Endothelial cell of umbilical vein (primary cell): ENCODE data around the gene PAXX. TPM values are rescaled to one million over a fixed set of nuclear protein-coding genes. Genes with fewer than 3 reads are reported as not detected.

Source experiments
- BruUV-seq: library from RNA; stranded (reverse); fragments of 400-500 nt; replicated peaks from 2 replicates; lab custom pipeline; 2021; lab: Mats Ljungman, UMichigan
- CTCF ChIA-PET: fragments of 300-600, 350-600 bp; sonication (Branson Sonifier 250); formaldehyde crosslinking; loops from one replicate; lab custom pipeline; 2021; ENCODE audit warnings: antibody characterized with exemption, inconsistent platforms; lab: Charles Lee
- POLR2A ChIA-PET: fragments of 300-600, 350-600 bp; sonication (Branson Sonifier 250); formaldehyde crosslinking; loops from one replicate; lab custom pipeline; 2021; ENCODE audit warnings: antibody characterized with exemption, inconsistent platforms; lab: Charles Lee
- DNase-seq: peaks from one replicate; pipeline ENCODE4 v3.0.0-alpha.2; 2011; ENCODE audit warnings: low read depth, low spot score
- FAIRE-seq: peaks from 2 replicates; lab custom pipeline; 2011; peaks lifted over from hg19 to GRCh38; lab: Jason Lieb, UNC
- H2AFZ ChIP-seq: 2 replicates; pipeline ENCODE4 v1.6.0; 2012; ENCODE audit warnings: low read depth, low read length, control low read depth, inconsistent platforms
- H3K27ac ChIP-seq: 2 replicates; pipeline ENCODE4 v1.5.1; 2011; ENCODE audit warnings: low read depth, mild to moderate bottlenecking, control low read depth, low read length, moderate library complexity; ENCODE audit not compliant: insufficient read depth
- H3K27me3 ChIP-seq, 2 experiments: 2 replicates each; pipeline versions ENCODE4 v1.6.0 to v1.6.1; 2011; ENCODE audit warnings: low read length in 2 of 2, mixed read lengths in 1 of 2; ENCODE audit not compliant: control insufficient read depth in 2 of 2, insufficient read depth in 2 of 2
- H3K36me3 ChIP-seq, 2 experiments: 2 replicates in 1 of 2; 3 replicates in 1 of 2; pipeline ENCODE4 v1.5.1; 2011; ENCODE audit warnings: low read length in 2 of 2, mild to moderate bottlenecking in 1 of 2, moderate library complexity in 1 of 2; ENCODE audit not compliant: control insufficient read depth in 2 of 2, insufficient read depth in 2 of 2; ENCODE audit errors: extremely low read depth in 1 of 2
- H3K4me1 ChIP-seq: 3 replicates; pipeline ENCODE4 v1.5.1; 2011; ENCODE audit warnings: mild to moderate bottlenecking, low read length; ENCODE audit not compliant: control insufficient read depth, insufficient read depth; ENCODE audit errors: extremely low read depth
- H3K4me2 ChIP-seq: 2 replicates; pipeline ENCODE4 v1.6.1; 2011; ENCODE audit warnings: low read length, control low read depth, mixed read lengths; ENCODE audit not compliant: insufficient read depth
- H3K4me3 ChIP-seq, 3 experiments: fragments of 200-600 bp in 1 of 3; sonication (generic), shearing (Covaris generic) in 1 of 3; replicated peaks in 1 of 3; 2 replicates each; pipeline ENCODE4 v1.5.1; 2011 to 2016; ENCODE audit warnings: control low read depth in 3 of 3, low read length in 3 of 3, mild to moderate bottlenecking in 2 of 3, inconsistent platforms in 1 of 3, low read depth in 1 of 3, moderate library complexity in 1 of 3; ENCODE audit not compliant: insufficient read depth in 1 of 3
- H3K79me2 ChIP-seq: 2 replicates; pipeline ENCODE4 v1.6.0; 2012; ENCODE audit warnings: low read length, inconsistent platforms; ENCODE audit not compliant: control insufficient read depth, insufficient read depth
- H3K9ac ChIP-seq: replicated peaks from 2 replicates; pipeline ENCODE3; 2011; ENCODE audit warnings: low read length, control low read depth; ENCODE audit not compliant: insufficient read depth; ENCODE audit errors: extremely low read depth
- H3K9me1 ChIP-seq: replicated peaks from 3 replicates; pipeline ENCODE4 v1.6.0; 2011; ENCODE audit warnings: mild to moderate bottlenecking, low read length; ENCODE audit not compliant: control insufficient read depth, insufficient read depth; ENCODE audit errors: extremely low read depth
- H3K9me3 ChIP-seq: replicated peaks from 2 replicates; pipeline ENCODE4 v1.5.1; 2012; ENCODE audit warnings: low read length, inconsistent platforms; ENCODE audit not compliant: control insufficient read depth, insufficient read depth
- H4K20me1 ChIP-seq: replicated peaks from 2 replicates; pipeline ENCODE3; 2011; ENCODE audit warnings: mild to moderate bottlenecking, low read length; ENCODE audit not compliant: control insufficient read depth, insufficient read depth; ENCODE audit errors: extremely low read depth
- EZH2 ChIP-seq: IDR thresholded peaks from 2 replicates; pipeline ENCODE4 v1.6.1; 2012; ENCODE audit warnings: borderline replicate concordance, low read depth, mild to moderate bottlenecking, moderate library complexity, low read length, inconsistent platforms; ENCODE audit not compliant: severe bottlenecking
- JUN ChIP-seq: IDR thresholded peaks from 2 replicates; pipeline ENCODE4 v1.6.1; 2011; ENCODE audit warnings: borderline replicate concordance, low read depth; ENCODE audit not compliant: insufficient read length, insufficient read depth
- POLR2A ChIP-seq: IDR thresholded peaks from 2 replicates; pipeline ENCODE4 v1.6.1; 2012; ENCODE audit warnings: low read depth, mild to moderate bottlenecking, control low read depth, low read length
- dilution Hi-C: fragments of 300-500 bp; cut with MboI; formaldehyde crosslinking; loops from one replicate; pipeline ENCODE4 v1.15.0; 2019; ENCODE audit warnings: low sequenced_read_pairs; ENCODE audit not compliant: extremely low pct_ligation_motif_present
- intact Hi-C: fragments of 100-400 bp; cut with micrococcal nuclease; formaldehyde crosslinking; loops from one replicate; pipeline ENCODE4 v1.10.0; 2022
- polyA plus RNA-seq, 4 experiments: library from polyadenylated mRNA; depleted of rRNA in 3 of 4; stranded (reverse) in 3 of 4; unstranded in 1 of 4; fragments of >200 nt; gene quantifications; 2 replicates each; pipeline versions ENCODE4 v1.2.1 to v1.2.3, GENCODE V29; 2011 to 2012; ENCODE audit warnings: missing spikeins in 1 of 4
- total RNA-seq: library from RNA; stranded (reverse); gene quantifications from 2 replicates; pipeline ENCODE4 v1.2.3, GENCODE V29; 2021
- TF ChIP-seq, protein P1 (sequence below), 2 donors: IDR thresholded peaks; 1 replicate in 1 of 2; 2 replicates in 1 of 2; pipeline ENCODE4 v1.5.1; 2011; ENCODE audit warnings: low read length in 2 of 2, mild to moderate bottlenecking in 2 of 2, moderate library complexity in 2 of 2, control low read depth in 1 of 2, inconsistent platforms in 1 of 2, low read depth in 1 of 2; ENCODE audit not compliant: insufficient read depth in 1 of 2; ENCODE audit errors: extremely low read depth in 1 of 2
- TF ChIP-seq, protein P2 (sequence below): IDR thresholded peaks from 2 replicates; pipeline ENCODE4 v1.6.1; 2011; ENCODE audit not compliant: insufficient read depth, insufficient read length

PAXX gene
- total and polyA plus RNA-seq, 2 donors (not counting 3 experiments of a cell fraction or from before 2014, with no cell fraction given): 34.0 to 35.0 TPM

DNA sequence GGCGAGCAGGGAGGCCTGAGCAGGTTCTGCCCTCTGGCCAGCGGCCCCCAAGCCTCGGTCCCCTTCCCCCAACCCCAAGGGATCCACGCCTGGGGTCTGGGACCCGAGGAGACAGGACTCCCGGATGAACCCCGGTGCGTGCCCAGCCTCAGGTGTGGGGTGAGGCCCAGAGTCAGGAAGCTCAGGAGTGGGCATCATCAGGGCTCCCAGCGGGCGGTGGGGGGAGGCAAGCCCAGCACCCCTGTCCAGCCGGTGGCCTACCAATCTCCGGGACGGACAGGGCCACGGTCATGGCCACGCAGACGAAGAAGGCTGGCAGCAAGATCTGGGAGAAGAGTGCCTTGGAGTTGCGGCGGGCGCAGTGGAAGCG lies 21.3 kb downstream of the PAXX start:
- no peak overlapping the region for H3K4me3 ChIP-seq
- H2AFZ ChIP-seq: no peak overlapping the region
- H3K9ac ChIP-seq: no peak overlapping the region
- ChIA-PET CTCF (interaction anchor here (1.2 kb wide), 1 partner anchor 16 kb away, joined by 3 read pairs; no protein-coding TSS in a partner anchor), POLR2A (no interaction called here)
- H3K9me1 ChIP-seq: no peaks in the 10 kb centered on the region
- no TSS peak for BruUV-seq
- TF ChIP-seq JUN: no peak
- H3K4me2 ChIP-seq: no peak overlapping the region
- no peak for FAIRE-seq
- no peak for DNase-seq
- H3K79me2 ChIP-seq: no peaks in the 10 kb centered on the region
- H4K20me1 ChIP-seq: no peaks in the 10 kb centered on the region
- H3K9me3 ChIP-seq: no peaks in the 10 kb centered on the region
- dilution Hi-C loops (no loop called here), intact Hi-C loops (no loop called here)
- H3K4me1 ChIP-seq: no peaks in the 10 kb centered on the region
- H3K27ac ChIP-seq: no peak overlapping the region
- no peaks in the 10 kb centered on the region for H3K27me3 ChIP-seq
- H3K36me3 ChIP-seq: no peaks in the 10 kb centered on the region

DNA sequence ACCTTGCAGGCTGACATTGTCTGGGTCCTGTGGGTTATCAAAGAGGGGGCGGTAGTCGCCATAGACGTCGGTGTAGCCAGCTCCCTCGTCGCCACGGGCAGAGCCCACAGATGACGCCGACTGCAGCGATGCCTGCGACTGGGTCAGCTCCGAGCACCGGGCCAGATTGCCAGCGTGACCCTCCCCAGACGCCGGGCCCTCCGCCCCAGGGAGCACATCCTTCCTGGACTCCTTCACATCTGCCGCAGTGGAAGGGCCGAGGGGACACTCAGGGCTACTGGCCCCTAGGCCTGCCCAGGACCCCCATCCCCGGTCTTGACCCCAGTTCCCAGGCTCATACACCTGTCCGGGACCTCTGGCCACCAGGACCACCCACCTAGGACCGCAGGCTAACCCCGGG lies 21.9 kb downstream of the PAXX start:
- FAIRE-seq (no peak), DNase-seq (no peak)
- Histone ChIP-seq H3K9me1 (no peaks in the 10 kb centered on the region), H3K4me2 (no peak overlapping the region), H3K36me3 (no peaks in the 10 kb centered on the region), H3K9me3 (no peaks in the 10 kb centered on the region), H4K20me1 (no peaks in the 10 kb centered on the region), H3K4me3 (no peak overlapping the region), H3K79me2 (no peaks in the 10 kb centered on the region), H3K9ac (no peak overlapping the region), H2AFZ (no peak overlapping the region), H3K27me3 (no peaks in the 10 kb centered on the region), H3K4me1 (no peaks in the 10 kb centered on the region), H3K27ac (no peak overlapping the region)
- BruUV-seq: no TSS peak
- CTCF ChIA-PET: interaction anchor here (1.2 to 2.0 kb wide), 2 partner anchors 15 kb away, joined by 3 to 10 read pairs; no protein-coding TSS in a partner anchor
- POLR2A ChIA-PET: no interaction called here
- intact Hi-C loops (no loop called here), dilution Hi-C loops (no loop called here)
- no peak for TF ChIP-seq EZH2
- TF ChIP-seq POLR2A: no peak
- TF ChIP-seq, protein P1, sequence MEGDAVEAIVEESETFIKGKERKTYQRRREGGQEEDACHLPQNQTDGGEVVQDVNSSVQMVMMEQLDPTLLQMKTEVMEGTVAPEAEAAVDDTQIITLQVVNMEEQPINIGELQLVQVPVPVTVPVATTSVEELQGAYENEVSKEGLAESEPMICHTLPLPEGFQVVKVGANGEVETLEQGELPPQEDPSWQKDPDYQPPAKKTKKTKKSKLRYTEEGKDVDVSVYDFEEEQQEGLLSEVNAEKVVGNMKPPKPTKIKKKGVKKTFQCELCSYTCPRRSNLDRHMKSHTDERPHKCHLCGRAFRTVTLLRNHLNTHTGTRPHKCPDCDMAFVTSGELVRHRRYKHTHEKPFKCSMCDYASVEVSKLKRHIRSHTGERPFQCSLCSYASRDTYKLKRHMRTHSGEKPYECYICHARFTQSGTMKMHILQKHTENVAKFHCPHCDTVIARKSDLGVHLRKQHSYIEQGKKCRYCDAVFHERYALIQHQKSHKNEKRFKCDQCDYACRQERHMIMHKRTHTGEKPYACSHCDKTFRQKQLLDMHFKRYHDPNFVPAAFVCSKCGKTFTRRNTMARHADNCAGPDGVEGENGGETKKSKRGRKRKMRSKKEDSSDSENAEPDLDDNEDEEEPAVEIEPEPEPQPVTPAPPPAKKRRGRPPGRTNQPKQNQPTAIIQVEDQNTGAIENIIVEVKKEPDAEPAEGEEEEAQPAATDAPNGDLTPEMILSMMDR (IDR thresholded peaks at IDR 0.05; ENCODE audit: extremely low read depth in 1 of 2, insufficient read depth in 1 of 2, low read depth in 1 of 2, low read length in 2 of 2): no peak
- TF ChIP-seq JUN: no peak
- TF ChIP-seq, protein P2, sequence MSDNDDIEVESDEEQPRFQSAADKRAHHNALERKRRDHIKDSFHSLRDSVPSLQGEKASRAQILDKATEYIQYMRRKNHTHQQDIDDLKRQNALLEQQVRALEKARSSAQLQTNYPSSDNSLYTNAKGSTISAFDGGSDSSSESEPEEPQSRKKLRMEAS: no peak
